Measurements from ENCODE around the gene PIGC.

DNA sequence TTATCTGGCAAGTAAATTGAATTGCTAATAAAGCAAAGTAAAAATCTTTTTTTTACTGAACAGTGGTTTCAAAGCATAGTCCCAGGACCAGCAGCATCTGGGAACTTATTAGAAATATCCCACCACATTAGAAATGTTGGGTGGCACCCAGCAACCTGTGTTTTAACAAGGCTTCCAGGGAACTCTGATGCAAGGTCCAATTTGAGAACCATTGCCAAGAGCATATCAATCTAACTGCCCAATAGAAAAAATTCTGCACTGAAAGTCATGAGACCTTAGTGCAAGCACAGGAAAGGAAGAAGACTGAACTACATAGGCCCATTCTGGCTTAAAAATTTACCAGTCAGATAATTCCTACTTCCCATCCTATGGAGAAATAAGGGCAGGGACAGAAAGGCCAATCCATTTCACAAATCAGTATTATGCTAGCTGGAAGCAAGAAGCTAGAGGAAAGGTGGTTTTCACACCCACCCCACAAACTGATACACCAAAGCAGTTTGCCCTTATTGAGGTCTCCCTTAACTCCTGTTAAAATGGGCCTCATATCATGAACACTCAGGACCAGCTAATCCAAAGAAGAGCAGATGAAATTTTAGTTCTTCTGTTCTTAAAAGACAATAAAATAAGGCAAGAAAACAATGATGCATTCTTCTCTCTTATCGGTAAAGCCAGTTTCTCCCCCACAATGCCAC lies 40.8 kb downstream of the PIGC start:
- TF ChIP-seq POLR2A (IDR thresholded peaks at IDR 0.05) = no peak
- TF ChIP-seq, protein P1, sequence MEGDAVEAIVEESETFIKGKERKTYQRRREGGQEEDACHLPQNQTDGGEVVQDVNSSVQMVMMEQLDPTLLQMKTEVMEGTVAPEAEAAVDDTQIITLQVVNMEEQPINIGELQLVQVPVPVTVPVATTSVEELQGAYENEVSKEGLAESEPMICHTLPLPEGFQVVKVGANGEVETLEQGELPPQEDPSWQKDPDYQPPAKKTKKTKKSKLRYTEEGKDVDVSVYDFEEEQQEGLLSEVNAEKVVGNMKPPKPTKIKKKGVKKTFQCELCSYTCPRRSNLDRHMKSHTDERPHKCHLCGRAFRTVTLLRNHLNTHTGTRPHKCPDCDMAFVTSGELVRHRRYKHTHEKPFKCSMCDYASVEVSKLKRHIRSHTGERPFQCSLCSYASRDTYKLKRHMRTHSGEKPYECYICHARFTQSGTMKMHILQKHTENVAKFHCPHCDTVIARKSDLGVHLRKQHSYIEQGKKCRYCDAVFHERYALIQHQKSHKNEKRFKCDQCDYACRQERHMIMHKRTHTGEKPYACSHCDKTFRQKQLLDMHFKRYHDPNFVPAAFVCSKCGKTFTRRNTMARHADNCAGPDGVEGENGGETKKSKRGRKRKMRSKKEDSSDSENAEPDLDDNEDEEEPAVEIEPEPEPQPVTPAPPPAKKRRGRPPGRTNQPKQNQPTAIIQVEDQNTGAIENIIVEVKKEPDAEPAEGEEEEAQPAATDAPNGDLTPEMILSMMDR (IDR thresholded peaks at IDR 0.05) = no peak

Data from adrenal gland (tissue), 5 donors.